GM19035 (cell line): ENCODE results near the gene SF1.

Experiments used
- ATAC-seq: cut with Tn5 transposase; IDR thresholded peaks from one replicate; pipeline ENCODE4 v1.9.1; 2021; ENCODE audit not compliant: unreplicated experiment

The SF1 gene

GRCh38 chr11:64801561-64802369, 23.4 kb upstream of the SF1 start:
- no peak for ATAC-seq

GRCh38 chr11:64801158-64801464, 22.8 kb upstream of the SF1 start:
- no peak for ATAC-seq

- no peak for ATAC-seq
Measured at GRCh38 chr11:64800303-64801157, 22.2 kb upstream of the SF1 start.

DNA sequence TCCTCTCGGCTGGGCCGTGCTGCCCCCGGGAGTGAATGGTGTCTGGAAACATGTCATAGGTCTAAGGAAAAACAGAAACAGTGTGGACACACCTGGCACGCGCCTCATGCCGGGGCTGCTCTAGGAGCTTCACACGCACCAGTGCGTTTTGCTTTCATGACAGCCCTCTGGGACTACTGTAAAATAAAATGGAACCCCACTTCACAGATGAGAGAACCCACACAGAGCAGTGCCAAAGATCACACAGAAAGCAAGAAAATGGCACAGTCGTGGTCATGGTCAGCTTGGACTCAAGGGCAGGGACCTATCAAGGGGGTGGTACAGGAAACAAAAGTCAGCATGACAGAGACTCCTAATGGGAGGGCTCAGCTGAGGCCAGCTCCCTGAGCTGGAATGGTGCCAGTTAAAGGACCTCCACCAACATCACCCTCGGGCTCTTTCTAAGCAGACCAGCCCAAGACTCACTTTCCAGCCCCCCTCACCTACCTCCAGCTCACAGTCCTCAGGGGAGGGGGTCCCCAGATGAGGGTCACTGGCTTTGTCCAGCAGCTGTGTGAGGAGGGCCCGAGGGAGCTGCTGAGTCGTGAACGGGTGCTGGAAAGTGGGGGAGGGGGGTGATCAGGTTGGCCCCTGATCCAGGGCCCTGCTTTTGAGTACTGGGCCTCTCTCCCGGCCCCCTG, 21.4 kb upstream of the SF1 start:
- no peak for ATAC-seq

- ATAC-seq, result no peak
Measured at GRCh38 chr11:64799256-64799622, 20.9 kb upstream of the SF1 start.

GRCh38 chr11:64796757-64797541, 18.6 kb upstream of the SF1 start:
- ATAC-seq, result no peak

DNA sequence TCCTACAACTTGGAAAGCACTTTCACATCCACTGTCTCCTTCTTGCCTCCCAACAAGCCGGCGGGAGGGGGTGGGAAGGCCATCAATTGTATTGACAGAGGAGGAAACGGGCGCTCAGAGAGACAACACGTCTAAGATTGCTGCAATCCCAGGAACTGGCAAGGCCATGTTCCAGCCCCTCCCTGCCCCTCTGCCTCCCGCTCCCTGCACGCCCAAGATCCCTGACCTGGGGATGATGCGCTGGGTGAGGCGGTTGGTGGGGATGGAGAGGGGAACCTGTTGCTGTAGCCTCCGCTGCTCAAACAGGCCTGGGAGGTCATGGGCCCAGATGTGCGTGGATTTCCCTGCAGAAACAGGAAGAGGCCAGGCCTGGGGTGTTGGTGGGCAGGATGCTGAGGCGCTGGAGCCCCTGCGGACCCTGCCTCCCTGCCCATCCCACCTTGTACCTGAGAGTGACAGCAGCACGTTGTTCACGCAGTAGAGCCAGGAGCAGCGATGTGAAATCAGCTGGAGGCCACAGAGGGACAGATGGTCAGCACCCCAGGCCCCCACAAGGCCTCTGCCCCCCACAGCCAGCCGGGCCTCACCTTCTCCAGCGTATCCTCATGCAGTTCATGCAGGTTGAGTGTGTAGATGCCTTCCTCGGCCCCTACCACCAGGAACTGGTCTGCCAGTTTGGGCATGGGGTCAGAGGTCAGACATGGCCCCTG, 17.9 kb upstream of the SF1 start:
- no peak for ATAC-seq

DNA sequence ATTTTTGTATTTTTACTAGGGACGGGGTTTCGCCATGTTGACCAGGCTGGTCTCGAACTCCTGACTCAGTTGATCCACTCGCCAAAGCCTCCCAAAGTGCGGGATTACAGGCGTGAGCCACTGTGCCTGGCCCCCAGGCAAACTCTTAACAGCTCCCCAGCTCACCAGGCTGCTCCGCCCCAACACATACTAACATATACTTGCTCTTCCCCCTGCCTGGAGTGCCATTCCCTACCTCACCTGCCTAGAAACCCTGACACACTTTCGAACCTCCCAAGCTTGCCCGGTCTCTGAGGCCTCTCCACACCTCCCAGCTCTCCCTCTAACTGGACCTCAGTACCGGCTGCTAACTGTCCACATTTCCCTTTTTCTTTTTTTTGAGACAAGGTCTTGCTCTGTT, 16.2 kb upstream of the SF1 start:
- no peak for ATAC-seq

GRCh38 chr11:64793271-64794160, 15.2 kb upstream of the SF1 start:
- no peak for ATAC-seq

GRCh38 chr11:64792482-64792881, 14.1 kb upstream of the SF1 start:
- ATAC-seq, result no peak

DNA sequence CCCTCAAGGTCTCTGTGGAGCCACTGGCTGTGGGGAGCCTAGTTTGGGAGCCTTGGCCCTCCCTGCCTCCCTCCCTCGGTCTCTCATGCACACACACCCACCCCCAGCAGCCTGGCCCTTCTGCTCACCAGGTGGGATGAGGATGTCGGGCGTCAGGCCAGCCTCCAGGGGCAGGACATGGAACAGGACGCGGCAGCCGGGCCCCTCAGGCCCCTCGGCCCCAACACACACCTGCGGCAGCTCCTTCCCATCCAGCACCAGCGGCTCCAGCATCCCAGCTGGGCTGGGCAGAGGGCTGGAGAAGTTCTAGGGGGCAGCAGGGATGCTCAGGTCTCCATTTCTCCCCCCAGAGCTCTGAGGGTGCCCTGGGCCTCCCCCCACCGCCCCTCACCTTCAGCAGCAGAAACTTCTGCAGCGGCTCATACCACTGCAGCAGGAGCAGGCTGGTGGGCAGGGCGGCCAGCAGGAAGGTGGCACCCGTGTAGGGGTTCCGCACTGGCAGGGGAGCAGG, 13.5 kb upstream of the SF1 start:
- ATAC-seq, result no peak

GRCh38 chr11:64790205-64791095, 12.1 kb upstream of the SF1 start:
- no peak for ATAC-seq

GRCh38 chr11:64789331-64790204, 11.2 kb upstream of the SF1 start:
- ATAC-seq, result no peak

GRCh38 chr11:64788321-64789215, 10.2 kb upstream of the SF1 start:
- no peak for ATAC-seq

- no peak for ATAC-seq
Measured at GRCh38 chr11:64787526-64788320, 9.4 kb upstream of the SF1 start.

- no peak for ATAC-seq
Measured at GRCh38 chr11:64786308-64786707, 8.0 kb upstream of the SF1 start.
